Adrenal gland (tissue), 12 donors: ENCODE data around the gene GC. TPM values are rescaled to one million over a fixed set of nuclear protein-coding genes. Genes with fewer than 3 reads are reported as not detected.

Experiments
- DNase-seq, 7 donors: peaks; one replicate each; pipeline ENCODE4 v3.0.0-alpha.2; 2019 to 2020
- H3K27ac ChIP-seq, 5 donors: fragments of 200-600 bp; sonication (generic) in 4 of 5; 1 replicate in 3 of 5; 2 replicates in 2 of 5; pipeline versions ENCODE4 v1.5.1 to v1.8.0; 2016 to 2020; ENCODE audit warnings: mild to moderate bottlenecking in 1 of 5
- H3K27me3 ChIP-seq: fragments of 200-600 bp; 2 replicates; pipeline ENCODE4 v1.8.0; 2021
- H3K36me3 ChIP-seq, 2 donors: fragments of 200-600 bp; replicated peaks in 1 of 2; 1 replicate in 1 of 2; 2 replicates in 1 of 2; pipeline versions ENCODE4 v1.5.1 to v1.8.0; 2018 to 2022
- H3K4me1 ChIP-seq, 2 donors: fragments of 200-600 bp; replicated peaks in 1 of 2; 1 replicate in 1 of 2; 2 replicates in 1 of 2; pipeline versions ENCODE4 v1.5.1 to v1.8.0; 2018 to 2021
- H3K4me3 ChIP-seq, 4 donors: fragments of 200-600 bp; sonication (generic) in 3 of 4; one replicate each; pipeline ENCODE4 v1.5.1; 2016 to 2018
- H3K9me3 ChIP-seq, 3 donors: fragments of 200-600 bp; sonication (generic) in 1 of 3; replicated peaks in 1 of 3; 1 replicate in 2 of 3; 2 replicates in 1 of 3; pipeline versions ENCODE4 v1.5.1 to v1.8.0; 2016 to 2021
- POLR2A ChIP-seq, 2 donors: fragments of 450-650 bp; IDR thresholded peaks; one replicate each; pipeline ENCODE4 v1.6.1; 2017; ENCODE audit warnings: antibody characterized with exemption in 2 of 2, mild to moderate bottlenecking in 2 of 2, moderate library complexity in 1 of 2
- WGBS, 4 donors: extraction: QIAGEN DNeasy Blood & Tissue Kit in 2 of 4; methylation state at CpG; one replicate each; pipeline versions ENCODE4 v1.1.5 to v1.1.7; 2013 to 2017; 5-methylcytosine and 5-hydroxymethylcytosine counted together
- intact Hi-C, 2 donors: fragments of 100-400 bp; cut with DNase I; formaldehyde crosslinking; loops; one replicate each; pipeline versions ENCODE4 v1.14.1 to v1.15.0; 2022 to 2023
- polyA plus RNA-seq, 3 donors: library from polyadenylated mRNA; stranded (reverse); fragments of 200-250 nt in 2 of 3; fragments of 350-450 nt in 1 of 3; fragmentation: Illumina TruSeq in 1 of 3; extraction: RNeasy Lipid Tissue Mini Kit (QIAGEN cat#74804) in 1 of 3; gene quantifications; one replicate each; pipeline ENCODE4 v1.2.3, GENCODE V29; 2013 to 2014
- total RNA-seq, 9 donors: library from RNA; depleted of rRNA in 4 of 9; stranded (reverse); fragments of >200 nt in 4 of 9; fragments of 120-200 nt in 1 of 9; fragmentation: NEBNext Ultra II Directional in 1 of 9; extraction: Animal tissue kit (Norgen Biotek cat#: 25700) in 1 of 9; gene quantifications; one replicate each; pipeline versions ENCODE4 v1.1.0 to v1.2.4, GENCODE V29; 2013 to 2023
- TF ChIP-seq, protein P1 (sequence below), 6 experiments: fragments of 450-650 bp in 4 of 6; fragments of 200-600 bp in 2 of 6; sonication (generic) in 1 of 6; IDR thresholded peaks; 1 replicate in 5 of 6; 2 replicates in 1 of 6; pipeline versions ENCODE4 v1.5.1 to v1.8.0; 2016 to 2021; ENCODE audit warnings: antibody characterized with exemption in 6 of 6, mild to moderate bottlenecking in 2 of 6, moderate library complexity in 1 of 6
- donor health status: healthy with polysubstance abuse.
- donor health status: Bipolar disorder and iron deficiency.
- donor health status: DM: yes; HTN: yes; CAD: no.
- donor health status: DM: no; HTN: no; CAD: no.
- donor health status: DM: no; HTN: no; CAD: no.
- donor health status: DM: yes; HTN: yes; CAD: no.

The GC gene
- total and polyA plus RNA-seq, 12 donors: 0.03 to 1.4 (median 0.74) TPM; not detected in 6

DNA sequence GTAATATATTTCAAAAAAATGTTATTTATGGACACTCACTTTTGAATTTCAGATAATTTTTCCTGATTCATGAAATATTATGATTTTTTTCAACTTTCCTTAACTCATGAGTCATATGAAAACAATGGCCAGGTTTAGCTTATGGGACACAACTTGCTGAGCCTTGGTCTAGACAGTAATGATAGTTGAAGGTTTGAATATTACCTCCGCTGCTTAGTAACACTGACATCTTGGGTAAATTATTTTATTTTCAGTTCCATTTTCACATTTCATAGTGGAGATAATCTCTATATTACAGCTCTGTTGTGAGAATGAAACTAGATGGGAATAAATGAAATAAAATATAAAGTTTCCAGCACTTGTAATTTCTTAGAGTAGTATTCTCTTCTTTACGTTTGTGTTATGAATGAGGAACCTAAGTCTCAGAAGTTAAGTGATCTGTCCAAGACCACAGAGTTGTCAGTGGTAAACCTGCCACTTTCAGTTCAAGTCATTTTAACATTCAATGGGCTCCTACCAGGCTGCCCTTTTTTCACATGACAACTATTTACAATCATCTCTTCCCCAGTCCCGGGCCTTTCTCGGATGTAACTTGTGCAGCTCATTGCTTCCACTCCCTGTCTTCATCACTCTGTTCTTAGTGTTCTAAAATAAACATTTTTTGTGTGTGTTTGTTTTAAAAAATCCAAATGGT, 46.8 kb upstream of the GC start:
- 63 to 73% (median 71%) methylated on average over 4 of the region's 4 CpGs for WGBS, 4 donors
- intact Hi-C loops: no loop called here
- H3K27ac ChIP-seq: no peak overlapping the region

DNA sequence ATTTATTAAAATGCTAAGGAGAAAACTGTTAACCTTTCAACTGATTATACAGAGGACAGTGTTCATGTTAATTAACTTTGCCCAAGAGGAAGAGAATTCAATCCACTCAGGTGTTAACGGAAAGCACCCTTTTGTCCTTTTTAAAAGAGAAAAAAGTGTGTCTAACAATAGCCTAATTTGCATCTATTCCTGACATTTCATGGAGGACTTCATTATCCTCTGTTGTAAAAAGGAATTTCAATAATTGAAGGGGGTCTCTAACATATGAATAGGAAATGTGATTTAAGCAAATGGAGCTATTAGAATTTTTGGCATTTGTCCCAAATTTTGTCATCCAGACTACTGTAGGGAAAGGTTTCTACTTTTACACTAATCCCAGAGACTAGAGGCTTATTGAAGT, 44.6 kb upstream of the GC start:
- WGBS, 4 donors: 79 to 87% (median 79%) methylated on average over 1 of the region's 1 CpG
- no peak overlapping the region for H3K4me3 ChIP-seq
- intact Hi-C loops: no loop called here
- H3K27ac ChIP-seq: no peak overlapping the region
- DNase-seq: no peak
- H3K4me1 ChIP-seq: no peaks in the 10 kb centered on the region
- TF ChIP-seq POLR2A (IDR thresholded peaks at IDR 0.05): no peak
- TF ChIP-seq, protein P1, sequence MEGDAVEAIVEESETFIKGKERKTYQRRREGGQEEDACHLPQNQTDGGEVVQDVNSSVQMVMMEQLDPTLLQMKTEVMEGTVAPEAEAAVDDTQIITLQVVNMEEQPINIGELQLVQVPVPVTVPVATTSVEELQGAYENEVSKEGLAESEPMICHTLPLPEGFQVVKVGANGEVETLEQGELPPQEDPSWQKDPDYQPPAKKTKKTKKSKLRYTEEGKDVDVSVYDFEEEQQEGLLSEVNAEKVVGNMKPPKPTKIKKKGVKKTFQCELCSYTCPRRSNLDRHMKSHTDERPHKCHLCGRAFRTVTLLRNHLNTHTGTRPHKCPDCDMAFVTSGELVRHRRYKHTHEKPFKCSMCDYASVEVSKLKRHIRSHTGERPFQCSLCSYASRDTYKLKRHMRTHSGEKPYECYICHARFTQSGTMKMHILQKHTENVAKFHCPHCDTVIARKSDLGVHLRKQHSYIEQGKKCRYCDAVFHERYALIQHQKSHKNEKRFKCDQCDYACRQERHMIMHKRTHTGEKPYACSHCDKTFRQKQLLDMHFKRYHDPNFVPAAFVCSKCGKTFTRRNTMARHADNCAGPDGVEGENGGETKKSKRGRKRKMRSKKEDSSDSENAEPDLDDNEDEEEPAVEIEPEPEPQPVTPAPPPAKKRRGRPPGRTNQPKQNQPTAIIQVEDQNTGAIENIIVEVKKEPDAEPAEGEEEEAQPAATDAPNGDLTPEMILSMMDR (IDR thresholded peaks at IDR 0.05): no peak
- no peaks in the 10 kb centered on the region for H3K27me3 ChIP-seq
- no peaks in the 10 kb centered on the region for H3K36me3 ChIP-seq
- H3K9me3 ChIP-seq: no peaks in the 10 kb centered on the region

More for the DNA sequence above, 46.8 kb upstream of the GC start:
- no peaks in the 10 kb centered on the region for H3K4me1 ChIP-seq
- TF ChIP-seq, protein P1 (IDR thresholded peaks at IDR 0.05): no peak
- TF ChIP-seq POLR2A (IDR thresholded peaks at IDR 0.05): no peak
- no peak overlapping the region for H3K4me3 ChIP-seq
- no peak for DNase-seq
- no peaks in the 10 kb centered on the region for H3K36me3 ChIP-seq
- no peaks in the 10 kb centered on the region for H3K9me3 ChIP-seq
- H3K27me3 ChIP-seq: no peaks in the 10 kb centered on the region

DNA sequence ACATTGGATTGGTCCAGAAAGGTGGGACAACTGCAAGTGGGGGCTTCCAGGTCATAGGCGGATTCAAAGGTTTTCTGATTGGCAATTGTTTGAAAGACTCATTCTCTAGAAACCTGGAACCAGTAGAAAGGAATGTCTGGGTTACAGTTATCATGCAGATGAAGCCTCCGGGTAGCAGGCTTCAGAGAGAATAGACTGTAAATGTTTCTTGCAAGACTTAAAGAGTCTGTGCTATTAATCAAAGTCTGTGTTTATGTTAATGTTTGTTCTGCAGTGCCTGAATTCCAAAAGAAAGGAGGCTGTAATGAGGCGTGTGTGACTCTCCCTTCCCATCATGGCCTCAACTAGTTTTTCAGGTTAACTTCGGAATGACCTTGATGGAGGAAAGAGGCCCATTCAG, 43.9 kb upstream of the GC start:
- Histone ChIP-seq H3K27me3 (no peaks in the 10 kb centered on the region), H3K9me3 (no peaks in the 10 kb centered on the region), H3K4me3 (no peak overlapping the region), H3K36me3 (no peaks in the 10 kb centered on the region), H3K27ac (no peak overlapping the region), H3K4me1 (no peaks in the 10 kb centered on the region)
- DNase-seq: no peak
- intact Hi-C loops: no loop called here
- no peak for TF ChIP-seq POLR2A (IDR thresholded peaks at IDR 0.05)
- TF ChIP-seq, protein P1 (IDR thresholded peaks at IDR 0.05): no peak
- 59 to 61% (median 59%) methylated on average over 4 of the region's 4 CpGs for WGBS, 4 donors

DNA sequence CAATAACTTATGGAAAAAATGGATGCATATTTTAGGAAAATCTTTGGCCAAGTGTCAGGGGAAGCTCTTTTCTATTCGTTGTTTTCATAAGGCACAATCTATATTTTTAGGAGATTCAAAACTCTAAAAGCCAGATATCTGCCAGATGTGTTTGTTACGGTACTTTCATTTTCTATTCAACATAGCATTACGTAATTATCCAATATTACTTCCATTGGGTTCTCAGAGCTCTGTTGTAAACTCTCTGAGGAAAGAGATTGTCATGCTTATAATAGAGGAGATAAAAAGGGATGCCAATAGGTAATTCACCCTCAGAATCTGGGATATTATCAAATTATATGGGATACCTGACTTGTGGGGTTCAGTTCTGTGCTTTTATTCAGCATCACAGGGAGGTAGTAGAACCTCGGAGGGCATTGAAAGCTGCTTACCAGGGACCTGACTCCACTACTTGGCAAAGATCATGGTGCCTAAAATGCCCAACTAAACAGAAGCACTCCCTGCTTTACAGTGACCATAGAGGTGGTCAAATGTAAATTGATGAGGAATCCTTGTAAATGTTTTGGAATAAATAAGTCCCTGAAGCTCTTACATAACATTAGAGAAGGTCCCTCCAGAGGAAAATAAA, 32.9 kb upstream of the GC start:
- intact Hi-C loops: no loop called here
- no peak overlapping the region for H3K4me3 ChIP-seq
- H3K9me3 ChIP-seq: no peaks in the 10 kb centered on the region
- H3K27ac ChIP-seq: no peak overlapping the region
- DNase-seq: no peak
- TF ChIP-seq, protein P1 (IDR thresholded peaks at IDR 0.05): no peak
- TF ChIP-seq POLR2A (IDR thresholded peaks at IDR 0.05): no peak
- H3K27me3 ChIP-seq: no peaks in the 10 kb centered on the region
- 64 to 85% (median 76%) methylated on average over 4 of the region's 4 CpGs for WGBS, 4 donors
- no peaks in the 10 kb centered on the region for H3K4me1 ChIP-seq
- no peaks in the 10 kb centered on the region for H3K36me3 ChIP-seq
